Ishikawa (cell line): ENCODE measurements around the gene ZNF624.

ENCODE experiments used
- CEBPB ChIP-seq: IDR thresholded peaks from 2 replicates; pipeline ENCODE4 v1.6.1; 2012
- CREB1 ChIP-seq: IDR thresholded peaks from 2 replicates; pipeline ENCODE4 v1.6.1; 2012; ENCODE audit warnings: low read depth
- EGR1 ChIP-seq: IDR thresholded peaks from 2 replicates; pipeline ENCODE4 v1.6.1; 2012
- EP300 ChIP-seq: IDR thresholded peaks from 2 replicates; pipeline ENCODE4 v1.6.1; 2012; ENCODE audit warnings: borderline replicate concordance
- FOXM1 ChIP-seq: IDR thresholded peaks from 2 replicates; pipeline ENCODE4 v1.6.1; 2012; ENCODE audit warnings: low read depth, borderline replicate concordance
- NFIC ChIP-seq: IDR thresholded peaks from 2 replicates; pipeline ENCODE4 v1.6.1; 2012
- RAD21 ChIP-seq: IDR thresholded peaks from 2 replicates; pipeline ENCODE4 v1.6.1; 2012; ENCODE audit warnings: low read depth
- TAF1 ChIP-seq: IDR thresholded peaks from 2 replicates; pipeline ENCODE4 v1.6.1; 2012; ENCODE audit warnings: low read depth, mild to moderate bottlenecking
- TCF12 ChIP-seq: IDR thresholded peaks from 2 replicates; pipeline ENCODE4 v1.6.1; 2012; ENCODE audit warnings: low read depth
- TEAD4 ChIP-seq: IDR thresholded peaks from 2 replicates; pipeline ENCODE4 v1.6.1; 2012
- YY1 ChIP-seq: IDR thresholded peaks from 2 replicates; pipeline ENCODE4 v1.6.1; 2012; ENCODE audit warnings: low read depth
- ZBTB7A ChIP-seq: IDR thresholded peaks from 2 replicates; pipeline ENCODE4 v1.6.1; 2012; ENCODE audit warnings: low read depth
- TF ChIP-seq, protein P1 (sequence below): IDR thresholded peaks from 2 replicates; pipeline ENCODE4 v1.6.1; 2012; ENCODE audit warnings: low read depth, mild to moderate bottlenecking
- TF ChIP-seq, protein P2 (sequence below): IDR thresholded peaks from 2 replicates; pipeline ENCODE4 v1.6.1; 2012
- TF ChIP-seq, protein P3 (sequence below): IDR thresholded peaks from 2 replicates; pipeline ENCODE4 v1.6.1; 2012

The ZNF624 gene

DNA sequence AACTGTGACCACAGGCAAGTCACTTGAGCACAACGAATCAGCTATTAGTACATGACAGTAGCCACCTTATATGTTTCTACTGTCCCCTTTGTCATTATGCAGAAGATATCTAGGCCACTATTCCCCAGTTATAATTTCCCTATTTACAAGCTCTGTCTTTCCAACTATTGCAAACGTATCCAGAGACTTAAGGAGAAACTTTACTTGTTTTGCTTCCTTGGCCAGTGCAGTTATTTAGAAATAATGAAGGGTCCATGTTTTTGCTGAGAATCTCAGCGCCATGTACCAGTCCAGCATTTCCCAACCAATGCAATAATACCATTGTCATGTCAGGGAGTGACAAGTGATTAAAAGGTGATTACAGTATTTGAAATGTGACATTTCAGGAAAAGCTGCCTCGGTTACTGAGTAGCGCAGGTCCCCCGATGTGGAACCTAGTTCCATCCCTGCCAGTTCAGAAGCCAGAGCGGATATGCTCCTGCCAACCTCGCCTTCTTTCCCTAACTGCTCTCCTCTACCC is 743 bp downstream of the ZNF624 start:
- TF ChIP-seq, protein P1, sequence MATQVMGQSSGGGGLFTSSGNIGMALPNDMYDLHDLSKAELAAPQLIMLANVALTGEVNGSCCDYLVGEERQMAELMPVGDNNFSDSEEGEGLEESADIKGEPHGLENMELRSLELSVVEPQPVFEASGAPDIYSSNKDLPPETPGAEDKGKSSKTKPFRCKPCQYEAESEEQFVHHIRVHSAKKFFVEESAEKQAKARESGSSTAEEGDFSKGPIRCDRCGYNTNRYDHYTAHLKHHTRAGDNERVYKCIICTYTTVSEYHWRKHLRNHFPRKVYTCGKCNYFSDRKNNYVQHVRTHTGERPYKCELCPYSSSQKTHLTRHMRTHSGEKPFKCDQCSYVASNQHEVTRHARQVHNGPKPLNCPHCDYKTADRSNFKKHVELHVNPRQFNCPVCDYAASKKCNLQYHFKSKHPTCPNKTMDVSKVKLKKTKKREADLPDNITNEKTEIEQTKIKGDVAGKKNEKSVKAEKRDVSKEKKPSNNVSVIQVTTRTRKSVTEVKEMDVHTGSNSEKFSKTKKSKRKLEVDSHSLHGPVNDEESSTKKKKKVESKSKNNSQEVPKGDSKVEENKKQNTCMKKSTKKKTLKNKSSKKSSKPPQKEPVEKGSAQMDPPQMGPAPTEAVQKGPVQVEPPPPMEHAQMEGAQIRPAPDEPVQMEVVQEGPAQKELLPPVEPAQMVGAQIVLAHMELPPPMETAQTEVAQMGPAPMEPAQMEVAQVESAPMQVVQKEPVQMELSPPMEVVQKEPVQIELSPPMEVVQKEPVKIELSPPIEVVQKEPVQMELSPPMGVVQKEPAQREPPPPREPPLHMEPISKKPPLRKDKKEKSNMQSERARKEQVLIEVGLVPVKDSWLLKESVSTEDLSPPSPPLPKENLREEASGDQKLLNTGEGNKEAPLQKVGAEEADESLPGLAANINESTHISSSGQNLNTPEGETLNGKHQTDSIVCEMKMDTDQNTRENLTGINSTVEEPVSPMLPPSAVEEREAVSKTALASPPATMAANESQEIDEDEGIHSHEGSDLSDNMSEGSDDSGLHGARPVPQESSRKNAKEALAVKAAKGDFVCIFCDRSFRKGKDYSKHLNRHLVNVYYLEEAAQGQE, result no peak
- no peak for TF ChIP-seq ZBTB7A
- TF ChIP-seq FOXM1, result no peak
- TF ChIP-seq CREB1, result no peak
- no peak for TF ChIP-seq CEBPB
- no peak for TF ChIP-seq NFIC
- TF ChIP-seq EP300, result no peak
- no peak for TF ChIP-seq TCF12
- TF ChIP-seq, protein P2, sequence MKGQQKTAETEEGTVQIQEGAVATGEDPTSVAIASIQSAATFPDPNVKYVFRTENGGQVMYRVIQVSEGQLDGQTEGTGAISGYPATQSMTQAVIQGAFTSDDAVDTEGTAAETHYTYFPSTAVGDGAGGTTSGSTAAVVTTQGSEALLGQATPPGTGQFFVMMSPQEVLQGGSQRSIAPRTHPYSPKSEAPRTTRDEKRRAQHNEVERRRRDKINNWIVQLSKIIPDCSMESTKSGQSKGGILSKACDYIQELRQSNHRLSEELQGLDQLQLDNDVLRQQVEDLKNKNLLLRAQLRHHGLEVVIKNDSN, result no peak
- TF ChIP-seq EGR1, result no peak
- TF ChIP-seq, protein P3, sequence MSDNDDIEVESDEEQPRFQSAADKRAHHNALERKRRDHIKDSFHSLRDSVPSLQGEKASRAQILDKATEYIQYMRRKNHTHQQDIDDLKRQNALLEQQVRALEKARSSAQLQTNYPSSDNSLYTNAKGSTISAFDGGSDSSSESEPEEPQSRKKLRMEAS, result no peak
- TF ChIP-seq TAF1, result no peak
- TF ChIP-seq TEAD4, result no peak

DNA sequence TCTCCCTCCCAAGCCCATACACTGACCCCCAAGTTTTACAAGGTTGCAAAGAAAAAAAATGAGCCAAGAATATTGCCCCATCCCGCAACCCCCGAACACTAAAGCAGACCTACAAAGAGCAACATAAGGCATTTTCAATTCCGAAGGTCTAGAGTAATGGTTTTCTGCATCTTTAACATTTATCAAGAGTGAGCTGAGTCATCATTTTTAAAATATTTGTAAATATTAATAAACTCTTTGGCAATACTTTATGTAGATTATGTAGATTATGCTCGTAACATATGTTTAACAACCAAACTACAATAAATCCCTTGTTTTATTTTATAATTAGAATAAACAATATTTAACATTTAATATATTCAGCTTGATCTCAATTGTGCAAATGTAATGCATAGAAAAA is 1.4 kb downstream of the ZNF624 start:
- TF ChIP-seq YY1 (no peak), ZBTB7A (no peak), NFIC (no peak), TEAD4 (no peak), EP300 (no peak), RAD21 (no peak)
- TF ChIP-seq, protein P2, result no peak

DNA sequence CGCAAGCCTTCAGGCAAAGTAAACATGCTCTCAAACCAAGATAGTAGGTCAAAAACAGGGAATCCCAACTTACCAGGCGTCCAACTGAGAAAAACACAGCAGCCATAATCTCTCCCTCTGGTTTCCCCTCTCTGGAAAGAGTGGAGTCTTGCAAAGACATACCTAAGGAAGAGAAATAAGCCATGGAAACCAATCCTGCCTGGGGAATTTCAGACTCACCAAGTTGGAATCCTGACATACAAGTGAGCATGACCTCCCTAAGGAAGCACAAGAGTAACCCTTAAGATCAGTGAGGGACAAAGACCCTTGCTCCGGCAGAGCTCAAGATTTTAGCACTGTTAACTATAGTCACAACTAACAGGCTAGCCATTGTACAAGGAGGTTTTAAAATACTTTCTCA is 4.1 kb downstream of the ZNF624 start:
- TF ChIP-seq TCF12 (no peak), TEAD4 (no peak), TAF1 (no peak), EGR1 (no peak), EP300 (no peak), FOXM1 (no peak), YY1 (no peak), CREB1 (no peak), CEBPB (no peak)
- TF ChIP-seq, protein P3, result no peak
- TF ChIP-seq, protein P1, result no peak

DNA sequence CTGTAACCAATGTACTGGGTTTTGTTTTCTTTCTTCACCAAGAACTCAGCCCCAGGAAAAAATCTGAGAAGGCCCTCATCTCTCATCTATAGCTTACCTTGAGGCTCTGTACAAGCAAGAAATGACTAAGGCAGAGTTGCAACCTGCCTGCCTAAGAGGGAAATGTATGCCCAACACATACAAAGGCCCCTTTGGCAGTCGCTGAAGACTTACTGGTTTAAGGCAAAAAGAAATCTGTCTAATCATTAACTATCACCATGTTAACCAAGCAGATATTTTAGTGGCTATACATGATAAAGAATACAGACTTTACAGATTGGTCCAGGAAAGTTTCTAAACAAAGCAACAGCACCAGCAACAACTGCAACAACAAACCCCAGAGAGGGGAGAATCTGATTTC is 14.2 kb downstream of the ZNF624 start:
- no peak for TF ChIP-seq EGR1
- TF ChIP-seq, protein P1, result no peak
- TF ChIP-seq, protein P2, result no peak
- TF ChIP-seq EP300, result no peak
- no peak for TF ChIP-seq TAF1
- no peak for TF ChIP-seq TEAD4
- no peak for TF ChIP-seq ZBTB7A
- no peak for TF ChIP-seq FOXM1
- TF ChIP-seq YY1, result no peak
- TF ChIP-seq RAD21, result no peak
- no peak for TF ChIP-seq TCF12
- no peak for TF ChIP-seq CEBPB
- TF ChIP-seq, protein P3, result no peak
- no peak for TF ChIP-seq CREB1
